ENCODE data around the gene SLC9A9.

The SLC9A9 gene

GRCh38 chr3:143850877-143851276 lies 2.6 kb upstream of the SLC9A9 start:
- peak overlapping the region; percentile 95; the same call in 1 of the 2 replicates for H3K27ac ChIP-seq (ENCODE audit: low read length)

GRCh38 chr3:143849854-143850549 lies 1.7 kb upstream of the SLC9A9 start:
- TF ChIP-seq CTCF (IDR thresholded peaks at IDR 0.05; ENCODE audit: low read depth, low read length) (no peak), EZH2phosphoT487 (IDR thresholded peaks at IDR 0.05; ENCODE audit: low read depth) (no peak)
- Histone ChIP-seq H3K4me3 (ENCODE audit: low read length) (peak overlapping the region; percentile 85), H3K4me1 (ENCODE audit: low read length) (peaks cover 57% of the 10 kb centered on the region), H3K27ac (ENCODE audit: low read length) (peak overlapping the region; percentile 95), H3K27me3 (ENCODE audit: low read depth, low read length) (no peaks in the 10 kb centered on the region), H2AFZ (ENCODE audit: low read depth, low read length) (peak overlapping the region; percentile 59), H4K20me1 (ENCODE audit: insufficient read depth, low read length) (no peaks in the 10 kb centered on the region), H3K9me3 (ENCODE audit: insufficient read depth, low read length) (no peaks in the 10 kb centered on the region), H3K36me3 (replicated peaks; ENCODE audit: low read depth, low read length) (no peaks in the 10 kb centered on the region), H3K4me2 (ENCODE audit: low read length) (peak overlapping the region; percentile 93), H3K9ac (ENCODE audit: low read length) (peak overlapping the region; percentile 77), H3K79me2 (ENCODE audit: low read length) (peaks cover 20% of the 10 kb centered on the region)

More at GRCh38 chr3:143850877-143851276, 2.6 kb upstream of the SLC9A9 start:
- Histone ChIP-seq H3K4me2 (ENCODE audit: low read length) (peak overlapping the region; percentile 93; the same call in 1 of the 2 replicates), H3K9me3 (ENCODE audit: insufficient read depth, low read length) (no peaks in the 10 kb centered on the region), H2AFZ (ENCODE audit: low read depth, low read length) (no peak overlapping the region), H3K9ac (ENCODE audit: low read length) (no peak overlapping the region), H4K20me1 (ENCODE audit: insufficient read depth, low read length) (no peaks in the 10 kb centered on the region), H3K27me3 (ENCODE audit: low read depth, low read length) (no peaks in the 10 kb centered on the region), H3K4me1 (ENCODE audit: low read length) (peaks cover 48% of the 10 kb centered on the region), H3K4me3 (ENCODE audit: low read length) (no peak overlapping the region), H3K36me3 (replicated peaks; ENCODE audit: low read depth, low read length) (no peaks in the 10 kb centered on the region), H3K79me2 (ENCODE audit: low read length) (peaks cover 13% of the 10 kb centered on the region)
- TF ChIP-seq CTCF (IDR thresholded peaks at IDR 0.05; ENCODE audit: low read depth, low read length): no peak
- TF ChIP-seq EZH2phosphoT487 (IDR thresholded peaks at IDR 0.05; ENCODE audit: low read depth): no peak

- Histone ChIP-seq H3K36me3 (replicated peaks; ENCODE audit: low read depth, low read length) (no peaks in the 10 kb centered on the region), H3K27ac (ENCODE audit: low read length) (peak overlapping the region; percentile 95), H4K20me1 (ENCODE audit: insufficient read depth, low read length) (no peaks in the 10 kb centered on the region), H3K27me3 (ENCODE audit: low read depth, low read length) (no peaks in the 10 kb centered on the region), H3K9me3 (ENCODE audit: insufficient read depth, low read length) (no peaks in the 10 kb centered on the region), H2AFZ (ENCODE audit: low read depth, low read length) (peak overlapping the region; percentile 84), H3K4me2 (ENCODE audit: low read length) (peak overlapping the region; percentile 93), H3K79me2 (ENCODE audit: low read length) (peaks cover 20% of the 10 kb centered on the region), H3K9ac (ENCODE audit: low read length) (peak overlapping the region; percentile 77), H3K4me3 (ENCODE audit: low read length) (peak overlapping the region; percentile 85), H3K4me1 (ENCODE audit: low read length) (peaks cover 66% of the 10 kb centered on the region)
- TF ChIP-seq EZH2phosphoT487 (IDR thresholded peaks at IDR 0.05; ENCODE audit: low read depth) (no peak), CTCF (IDR thresholded peaks at IDR 0.05; ENCODE audit: low read depth, low read length) (no peak)
Observed at GRCh38 chr3:143848704-143849103, 436 bp upstream of the SLC9A9 start.

GRCh38 chr3:143843587-143843986 lies 4.7 kb downstream of the SLC9A9 start:
- TF ChIP-seq CTCF (IDR thresholded peaks at IDR 0.05; ENCODE audit: low read depth, low read length): no peak
- no peak for TF ChIP-seq EZH2phosphoT487 (IDR thresholded peaks at IDR 0.05; ENCODE audit: low read depth)
- H3K4me2 ChIP-seq (ENCODE audit: low read length): no peak overlapping the region
- H2AFZ ChIP-seq (ENCODE audit: low read depth, low read length): no peak overlapping the region
- no peak overlapping the region for H3K4me3 ChIP-seq (ENCODE audit: low read length)
- H3K27me3 ChIP-seq (ENCODE audit: low read depth, low read length): no peaks in the 10 kb centered on the region
- no peaks in the 10 kb centered on the region for H3K9me3 ChIP-seq (ENCODE audit: insufficient read depth, low read length)
- H3K79me2 ChIP-seq (ENCODE audit: low read length): peaks cover 35% of the 10 kb centered on the region
- no peaks in the 10 kb centered on the region for H4K20me1 ChIP-seq (ENCODE audit: insufficient read depth, low read length)
- no peak overlapping the region for H3K9ac ChIP-seq (ENCODE audit: low read length)
- H3K4me1 ChIP-seq (ENCODE audit: low read length): peaks cover 65% of the 10 kb centered on the region
- H3K27ac ChIP-seq (ENCODE audit: low read length): no peak overlapping the region
- no peaks in the 10 kb centered on the region for H3K36me3 ChIP-seq (replicated peaks; ENCODE audit: low read depth, low read length)
